Osteocyte (in vitro differentiated cells): Measurements from ENCODE around the gene KATNB1. TPM values are rescaled to one million over a fixed set of nuclear protein-coding genes. Genes with fewer than 3 reads are reported as not detected.
A peak's percentile ranks its signal among the peaks of the same experiment; 100 is the strongest.

Experiments used
- DNase-seq: peaks from one replicate; pipeline ENCODE4 v3.0.0; 2021; ENCODE audit warnings: mixed read lengths; ENCODE audit not compliant: unreplicated experiment; ENCODE audit errors: extremely low spot score
- H3K27ac Mint-ChIP-seq: one replicate; pipeline ENCODE4 v1.8.0; 2021; ENCODE audit warnings: mild to moderate bottlenecking, mixed read lengths; ENCODE audit not compliant: unreplicated experiment
- H3K27me3 Mint-ChIP-seq: one replicate; pipeline ENCODE4 v1.8.0; 2021; ENCODE audit warnings: mixed read lengths; ENCODE audit not compliant: unreplicated experiment
- H3K36me3 Mint-ChIP-seq: one replicate; pipeline ENCODE4 v1.8.0; 2021; ENCODE audit warnings: mixed read lengths; ENCODE audit not compliant: unreplicated experiment
- H3K4me1 Mint-ChIP-seq: one replicate; pipeline ENCODE4 v1.8.0; 2021; ENCODE audit warnings: mixed read lengths; ENCODE audit not compliant: unreplicated experiment
- H3K4me3 Mint-ChIP-seq: one replicate; pipeline ENCODE4 v1.8.0; 2021; ENCODE audit warnings: mild to moderate bottlenecking, moderate library complexity, mixed read lengths; ENCODE audit not compliant: unreplicated experiment
- H3K9me3 Mint-ChIP-seq: one replicate; pipeline ENCODE4 v1.8.0; 2021; ENCODE audit warnings: mixed read lengths; ENCODE audit not compliant: unreplicated experiment
- CTCF ChIP-seq: fragments of 200-600 bp; sonication (generic); IDR thresholded peaks from 2 replicates; pipeline ENCODE4 v1.5.0; 2021; ENCODE audit warnings: antibody characterized with exemption, mild to moderate bottlenecking, moderate library complexity
- total RNA-seq: library from RNA; stranded (reverse); gene quantifications from 2 replicates; pipeline ENCODE4 v1.2.1, GENCODE V29; 2021

The KATNB1 gene
- total RNA-seq, 1 donor from 2014 or later = 15.9 TPM

- DNase-seq = no peak
- TF ChIP-seq CTCF = no peak
- Mint-ChIP-seq H3K4me3 (peak overlapping the region; percentile 36), H3K27me3 (no peaks in the 10 kb centered on the region), H3K36me3 (no peaks in the 10 kb centered on the region), H3K4me1 (peaks cover 26% of the 10 kb centered on the region), H3K27ac (no peak overlapping the region), H3K9me3 (no peaks in the 10 kb centered on the region)
Observed at GRCh38 chr16:57732714-57733113, 2.9 kb upstream of the KATNB1 start.

- Mint-ChIP-seq H3K36me3 (no peaks in the 10 kb centered on the region), H3K27ac (peak overlapping the region; percentile 99), H3K4me1 (peaks cover 26% of the 10 kb centered on the region), H3K4me3 (peak overlapping the region; percentile 94), H3K27me3 (no peaks in the 10 kb centered on the region), H3K9me3 (no peaks in the 10 kb centered on the region)
- no peak for TF ChIP-seq CTCF
- DNase-seq = no peak
Observed at GRCh38 chr16:57734308-57734924, 1.2 kb upstream of the KATNB1 start.

- Mint-ChIP-seq H3K27ac (peak overlapping the region; percentile 99), H3K4me1 (peaks cover 26% of the 10 kb centered on the region), H3K4me3 (peak overlapping the region; percentile 94), H3K36me3 (no peaks in the 10 kb centered on the region), H3K9me3 (no peaks in the 10 kb centered on the region), H3K27me3 (no peaks in the 10 kb centered on the region)
- peak; percentile 99 for DNase-seq
- TF ChIP-seq CTCF = no peak
Observed at GRCh38 chr16:57734925-57735754, 430 bp upstream of the KATNB1 start.

- Mint-ChIP-seq H3K27ac (peak overlapping the region; percentile 91), H3K36me3 (no peaks in the 10 kb centered on the region), H3K27me3 (no peaks in the 10 kb centered on the region), H3K9me3 (no peaks in the 10 kb centered on the region), H3K4me1 (peaks cover 26% of the 10 kb centered on the region), H3K4me3 (peak overlapping the region; percentile 94)
- TF ChIP-seq CTCF = peak; percentile 27
- no peak for DNase-seq
Observed at GRCh38 chr16:57736419-57737351, 1.1 kb downstream of the KATNB1 start.
